GM12873 (cell line): ENCODE results near the gene FKBP15.

Source experiments
- TF ChIP-seq, protein P1 (sequence below): IDR thresholded peaks from 2 replicates; pipeline ENCODE4 v1.5.1; 2012; ENCODE audit warnings: low read depth, mild to moderate bottlenecking, moderate library complexity, low read length, control low read depth; ENCODE audit not compliant: insufficient read depth; ENCODE audit errors: missing control alignments

Gene FKBP15

DNA sequence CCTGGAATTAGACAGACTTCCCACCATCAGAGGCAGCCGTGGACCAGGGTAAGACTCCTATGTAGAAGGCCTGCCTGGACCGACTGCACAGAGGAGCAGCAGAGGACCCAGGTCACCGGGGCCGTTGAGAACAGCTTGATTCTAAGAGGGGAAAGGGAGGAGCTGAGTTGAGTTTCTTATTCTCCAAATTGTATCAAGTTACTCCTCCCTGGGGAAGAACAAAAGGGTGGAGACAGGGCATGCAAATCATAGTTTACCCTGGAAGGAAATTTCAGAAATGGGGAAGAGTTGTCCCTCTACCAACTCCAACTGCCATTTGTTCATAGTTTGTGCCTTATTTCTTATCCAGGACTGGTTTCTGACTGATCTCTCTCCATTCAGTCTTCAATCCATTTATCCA lies 91.2 kb downstream of the FKBP15 start:
- TF ChIP-seq, protein P1, sequence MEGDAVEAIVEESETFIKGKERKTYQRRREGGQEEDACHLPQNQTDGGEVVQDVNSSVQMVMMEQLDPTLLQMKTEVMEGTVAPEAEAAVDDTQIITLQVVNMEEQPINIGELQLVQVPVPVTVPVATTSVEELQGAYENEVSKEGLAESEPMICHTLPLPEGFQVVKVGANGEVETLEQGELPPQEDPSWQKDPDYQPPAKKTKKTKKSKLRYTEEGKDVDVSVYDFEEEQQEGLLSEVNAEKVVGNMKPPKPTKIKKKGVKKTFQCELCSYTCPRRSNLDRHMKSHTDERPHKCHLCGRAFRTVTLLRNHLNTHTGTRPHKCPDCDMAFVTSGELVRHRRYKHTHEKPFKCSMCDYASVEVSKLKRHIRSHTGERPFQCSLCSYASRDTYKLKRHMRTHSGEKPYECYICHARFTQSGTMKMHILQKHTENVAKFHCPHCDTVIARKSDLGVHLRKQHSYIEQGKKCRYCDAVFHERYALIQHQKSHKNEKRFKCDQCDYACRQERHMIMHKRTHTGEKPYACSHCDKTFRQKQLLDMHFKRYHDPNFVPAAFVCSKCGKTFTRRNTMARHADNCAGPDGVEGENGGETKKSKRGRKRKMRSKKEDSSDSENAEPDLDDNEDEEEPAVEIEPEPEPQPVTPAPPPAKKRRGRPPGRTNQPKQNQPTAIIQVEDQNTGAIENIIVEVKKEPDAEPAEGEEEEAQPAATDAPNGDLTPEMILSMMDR, result no peak

DNA sequence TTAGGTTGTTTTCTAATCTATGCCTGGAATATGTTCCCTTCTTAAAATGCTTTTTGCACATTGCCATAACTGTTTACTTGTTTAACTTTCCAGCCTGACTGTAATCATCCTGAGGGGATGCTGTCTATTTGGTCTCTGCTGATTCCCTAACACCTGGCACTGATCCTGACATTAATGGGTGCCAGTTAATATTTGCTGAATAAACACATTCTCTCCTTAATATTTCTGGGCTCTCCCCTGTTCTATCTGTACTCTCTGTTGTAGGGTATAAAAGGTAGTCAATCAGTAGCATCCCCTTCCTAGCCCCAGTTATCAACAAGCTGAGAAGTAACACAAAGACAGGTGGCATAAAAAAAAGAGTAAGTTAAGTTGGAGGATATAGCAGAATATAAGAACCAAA lies 91.6 kb downstream of the FKBP15 start:
- TF ChIP-seq, protein P1, result no peak

DNA sequence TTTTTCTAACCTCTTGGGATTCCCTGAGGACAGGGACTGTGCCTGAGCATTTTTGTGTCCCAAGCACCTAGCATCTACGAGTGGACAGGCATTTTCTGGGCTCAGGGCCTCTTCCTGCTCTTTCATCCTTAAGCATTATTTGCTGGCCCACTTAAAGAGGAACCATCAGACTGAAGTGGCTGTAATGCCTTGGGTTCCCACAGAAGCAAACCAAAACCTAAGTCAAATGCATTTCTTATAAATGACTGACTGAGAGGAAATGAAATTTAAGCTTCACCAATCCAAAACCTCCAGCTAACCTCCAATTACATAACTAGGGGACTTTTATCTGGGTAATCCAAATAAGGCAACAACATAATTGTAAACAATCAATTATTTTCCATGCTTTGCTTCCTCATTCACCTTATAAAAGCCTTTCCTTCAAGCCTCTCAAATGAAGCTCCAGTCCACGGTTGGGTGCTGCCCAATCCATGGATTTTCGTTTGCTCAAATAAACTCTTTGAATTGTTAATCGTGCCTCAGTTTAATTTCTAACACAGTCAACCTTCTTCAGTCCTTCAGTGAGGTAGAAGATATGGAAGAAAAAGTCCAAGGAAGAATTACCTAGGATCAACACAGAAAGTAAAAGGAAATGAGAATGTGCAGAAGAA lies 95.6 kb downstream of the FKBP15 start:
- TF ChIP-seq, protein P1, result no peak
